GM12801 (cell line): ENCODE measurements around the gene ANHX.

Experiments
- CTCF ChIP-seq: IDR thresholded peaks from one replicate; pipeline ENCODE4 v1.5.1; 2011; ENCODE audit warnings: control low read depth; ENCODE audit not compliant: insufficient read length; ENCODE audit errors: extremely low read depth

Gene ANHX

GRCh38 chr12:133233993-133234564 lies 1.6 kb downstream of the ANHX start:
- TF ChIP-seq CTCF, result no peak

- TF ChIP-seq CTCF, result no peak
Observed at GRCh38 chr12:133233006-133233405, 2.7 kb downstream of the ANHX start.

GRCh38 chr12:133231001-133231400 lies 4.7 kb downstream of the ANHX start:
- no peak for TF ChIP-seq CTCF

GRCh38 chr12:133227281-133227852 lies 8.3 kb downstream of the ANHX start:
- TF ChIP-seq CTCF, result no peak

- TF ChIP-seq CTCF, result no peak
Observed at GRCh38 chr12:133226690-133227089, 9.0 kb downstream of the ANHX start.

GRCh38 chr12:133225527-133225926 lies 10.2 kb downstream of the ANHX start:
- TF ChIP-seq CTCF, result no peak

GRCh38 chr12:133222211-133222610 lies 13.5 kb downstream of the ANHX start:
- TF ChIP-seq CTCF, result no peak

GRCh38 chr12:133221241-133221640 lies 14.4 kb downstream of the ANHX start:
- no peak for TF ChIP-seq CTCF
